Trophoblast cell (in vitro differentiated cells and primary cell): ENCODE results near the gene CNEP1R1.

Experiments
- DNase-seq, 2 donors: peaks; one replicate each; pipeline ENCODE4 v3.0.0-alpha.2; 2016
- H2AFZ ChIP-seq: 2 replicates; pipeline ENCODE4 v1.6.1; 2013; ENCODE audit warnings: low read length, moderate library complexity, mild to moderate bottlenecking; ENCODE audit not compliant: insufficient read depth, poor library complexity
- H2AK5ac ChIP-seq: 2 replicates; pipeline ENCODE4 v1.6.1; 2013; ENCODE audit warnings: mild to moderate bottlenecking, low read length
- H2BK120ac ChIP-seq: 2 replicates; pipeline ENCODE4 v1.6.1; 2013; ENCODE audit warnings: low read length, mild to moderate bottlenecking, moderate library complexity; ENCODE audit not compliant: insufficient read depth, poor library complexity
- H2BK12ac ChIP-seq: 2 replicates; pipeline ENCODE4 v1.6.1; 2013; ENCODE audit warnings: mild to moderate bottlenecking, low read length, moderate library complexity
- H2BK5ac ChIP-seq: 2 replicates; pipeline ENCODE4 v1.6.1; 2013; ENCODE audit warnings: low read length, low read depth, moderate library complexity, mild to moderate bottlenecking; ENCODE audit not compliant: poor library complexity
- H3K14ac ChIP-seq: 2 replicates; pipeline ENCODE4 v1.6.1; 2013; ENCODE audit warnings: mild to moderate bottlenecking, low read length
- H3K18ac ChIP-seq: 2 replicates; pipeline ENCODE4 v1.6.1; 2013; ENCODE audit warnings: mild to moderate bottlenecking, low read length
- H3K23ac ChIP-seq: 2 replicates; pipeline ENCODE4 v1.6.1; 2013; ENCODE audit warnings: low read length
- H3K27ac ChIP-seq: 2 replicates; pipeline ENCODE4 v1.5.1; 2013; ENCODE audit warnings: low read depth, mild to moderate bottlenecking, inconsistent platforms, low read length, moderate library complexity
- H3K27me3 ChIP-seq: 2 replicates; pipeline ENCODE4 v1.6.1; 2013; ENCODE audit warnings: inconsistent platforms, mild to moderate bottlenecking, low read length, moderate library complexity; ENCODE audit not compliant: insufficient read depth
- H3K36me3 ChIP-seq, 2 experiments: 1 replicate in 1 of 2; 2 replicates in 1 of 2; pipeline ENCODE4 v1.6.1; 2013; ENCODE audit warnings: low read length in 2 of 2, mild to moderate bottlenecking in 2 of 2, moderate library complexity in 1 of 2; ENCODE audit not compliant: insufficient read depth in 2 of 2, control insufficient read depth in 1 of 2
- H3K4ac ChIP-seq: 2 replicates; pipeline ENCODE4 v1.6.1; 2013; ENCODE audit warnings: low read depth, mild to moderate bottlenecking, low read length, moderate library complexity
- H3K4me1 ChIP-seq, 2 experiments: 1 replicate in 1 of 2; 2 replicates in 1 of 2; pipeline ENCODE4 v1.6.1; 2013; ENCODE audit warnings: low read length in 2 of 2, mild to moderate bottlenecking in 2 of 2, moderate library complexity in 1 of 2; ENCODE audit not compliant: insufficient read depth in 2 of 2, control insufficient read depth in 1 of 2
- H3K4me2 ChIP-seq: 2 replicates; pipeline ENCODE4 v1.6.1; 2013; ENCODE audit warnings: inconsistent platforms, mild to moderate bottlenecking, low read length, moderate library complexity
- H3K4me3 ChIP-seq: 2 replicates; pipeline ENCODE4 v1.5.1; 2013; ENCODE audit warnings: mild to moderate bottlenecking, low read depth, low read length, inconsistent platforms
- H3K79me1 ChIP-seq: one replicate; pipeline ENCODE4 v1.6.1; 2013; ENCODE audit warnings: low read length
- H3K79me2 ChIP-seq: 2 replicates; pipeline ENCODE4 v1.6.1; 2013; ENCODE audit warnings: low read length, mild to moderate bottlenecking; ENCODE audit not compliant: control insufficient read depth, insufficient read depth, poor library complexity
- H3K9ac ChIP-seq: 2 replicates; pipeline ENCODE4 v1.6.1; 2013; ENCODE audit warnings: mild to moderate bottlenecking, low read length
- H3K9me3 ChIP-seq: 2 replicates; pipeline ENCODE4 v1.6.1; 2013; ENCODE audit warnings: low read depth, mild to moderate bottlenecking, control low read depth, inconsistent platforms, low read length; ENCODE audit not compliant: insufficient read depth
- H4K12ac ChIP-seq: 2 replicates; pipeline ENCODE4 v1.6.1; 2013; ENCODE audit warnings: low read depth, mild to moderate bottlenecking, low read length, moderate library complexity
- H4K8ac ChIP-seq: 2 replicates; pipeline ENCODE4 v1.6.1; 2013; ENCODE audit warnings: low read depth, mild to moderate bottlenecking, low read length, moderate library complexity
- H4K91ac ChIP-seq: one replicate; pipeline ENCODE4 v1.6.1; 2013; ENCODE audit warnings: low read depth, mild to moderate bottlenecking, low read length, moderate library complexity
- WGBS: extraction: QIAGEN DNeasy Blood & Tissue Kit; methylation state at CpG from one replicate; pipeline ENCODE4 v1.1.7; 2013; ENCODE audit warnings: missing lambda C conversion rate; ENCODE audit not compliant: insufficient read length, insufficient coverage; ENCODE audit errors: extremely low coverage; 5-methylcytosine and 5-hydroxymethylcytosine counted together

Gene CNEP1R1

GRCh38 chr16:49994006-49994405, 31.0 kb upstream of the CNEP1R1 start:
- no peak overlapping the region for H4K12ac ChIP-seq
- no peaks in the 10 kb centered on the region for H3K27me3 ChIP-seq
- DNase-seq, result no peak
- H3K23ac ChIP-seq, result no peak overlapping the region
- H3K79me1 ChIP-seq, result no peaks in the 10 kb centered on the region
- no peak overlapping the region for H2BK120ac ChIP-seq
- no peak overlapping the region for H2BK5ac ChIP-seq
- no CpG with 5 or more reads among the region's 1 CpG for WGBS
- H2AFZ ChIP-seq, result no peak overlapping the region
- no peaks in the 10 kb centered on the region for H3K36me3 ChIP-seq
- H2BK12ac ChIP-seq, result no peak overlapping the region
- no peak overlapping the region for H3K9ac ChIP-seq
- H3K4ac ChIP-seq, result no peak overlapping the region
- H3K4me2 ChIP-seq, result no peak overlapping the region
- H3K27ac ChIP-seq, result no peak overlapping the region
- H2AK5ac ChIP-seq, result no peak overlapping the region
- no peak overlapping the region for H3K18ac ChIP-seq
- no peak overlapping the region for H3K4me3 ChIP-seq
- no peak overlapping the region for H4K8ac ChIP-seq
- no peaks in the 10 kb centered on the region for H3K4me1 ChIP-seq
- no peak overlapping the region for H4K91ac ChIP-seq
- H3K9me3 ChIP-seq, result no peaks in the 10 kb centered on the region
- no peaks in the 10 kb centered on the region for H3K79me2 ChIP-seq
- H3K14ac ChIP-seq, result no peak overlapping the region

- no peak overlapping the region for H2BK12ac ChIP-seq
- no peak for DNase-seq
- no peak overlapping the region for H4K8ac ChIP-seq
- H3K4ac ChIP-seq, result no peak overlapping the region
- H2BK5ac ChIP-seq, result no peak overlapping the region
- no peak overlapping the region for H4K91ac ChIP-seq
- no peak overlapping the region for H4K12ac ChIP-seq
- no peak overlapping the region for H2AK5ac ChIP-seq
- H3K18ac ChIP-seq, result no peak overlapping the region
- no peaks in the 10 kb centered on the region for H3K79me2 ChIP-seq
- H3K4me1 ChIP-seq, result no peaks in the 10 kb centered on the region
- WGBS, result no CpG with 5 or more reads among the region's 1 CpG
- no peak overlapping the region for H3K4me3 ChIP-seq
- no peak overlapping the region for H3K23ac ChIP-seq
- no peak overlapping the region for H3K9ac ChIP-seq
- no peaks in the 10 kb centered on the region for H3K79me1 ChIP-seq
- H3K9me3 ChIP-seq, result peaks cover 2% of the 10 kb centered on the region
- no peak overlapping the region for H2BK120ac ChIP-seq
- H3K27ac ChIP-seq, result no peak overlapping the region
- no peaks in the 10 kb centered on the region for H3K27me3 ChIP-seq
- H3K36me3 ChIP-seq, result no peaks in the 10 kb centered on the region
- no peak overlapping the region for H3K14ac ChIP-seq
- H3K4me2 ChIP-seq, result no peak overlapping the region
- no peak overlapping the region for H2AFZ ChIP-seq
These were observed 29.3 kb upstream of the CNEP1R1 start for GRCh38 chr16:49995720-49996119.

GRCh38 chr16:49997721-49998251, 27.2 kb upstream of the CNEP1R1 start:
- Histone ChIP-seq H3K4ac (no peak overlapping the region), H3K79me2 (no peaks in the 10 kb centered on the region), H4K91ac (no peak overlapping the region), H4K8ac (no peak overlapping the region), H3K4me1 (no peaks in the 10 kb centered on the region), H3K36me3 (no peaks in the 10 kb centered on the region), H3K4me2 (no peak overlapping the region), H3K27ac (no peak overlapping the region), H2BK120ac (no peak overlapping the region), H3K9ac (no peak overlapping the region), H2AFZ (no peak overlapping the region), H2BK5ac (no peak overlapping the region), H3K14ac (no peak overlapping the region), H3K18ac (no peak overlapping the region), H3K9me3 (peaks cover 2% of the 10 kb centered on the region), H2AK5ac (no peak overlapping the region), H3K23ac (no peak overlapping the region), H3K4me3 (no peak overlapping the region), H3K79me1 (no peaks in the 10 kb centered on the region), H2BK12ac (no peak overlapping the region), H3K27me3 (no peaks in the 10 kb centered on the region), H4K12ac (no peak overlapping the region)
- WGBS, result no CpG with 5 or more reads among the region's 4 CpGs
- no peak for DNase-seq

- Histone ChIP-seq H3K79me2 (no peaks in the 10 kb centered on the region), H3K36me3 (no peaks in the 10 kb centered on the region), H3K14ac (no peak overlapping the region), H3K23ac (no peak overlapping the region), H2AK5ac (no peak overlapping the region), H2BK120ac (no peak overlapping the region), H3K18ac (no peak overlapping the region), H3K27me3 (no peaks in the 10 kb centered on the region), H3K4me2 (no peak overlapping the region), H2BK5ac (no peak overlapping the region), H3K9me3 (peaks cover 2% of the 10 kb centered on the region), H2AFZ (no peak overlapping the region), H4K12ac (no peak overlapping the region), H3K27ac (no peak overlapping the region), H2BK12ac (no peak overlapping the region), H3K4me1 (no peaks in the 10 kb centered on the region), H3K9ac (no peak overlapping the region), H3K4me3 (no peak overlapping the region), H4K8ac (no peak overlapping the region), H3K4ac (no peak overlapping the region), H4K91ac (no peak overlapping the region), H3K79me1 (no peaks in the 10 kb centered on the region)
- 100% methylated on average over 2 of the region's 5 CpGs for WGBS
- peak; percentile 79 to 91 for DNase-seq
These were observed 26.0 kb upstream of the CNEP1R1 start for GRCh38 chr16:49998991-49999390.
